Tibial nerve (tissue), 4 donors: Measurements from ENCODE around the gene RCN2.

ENCODE experiments used
- CTCF ChIP-seq, 5 experiments: fragments of 200-600 bp in 3 of 5; fragments of 450-650 bp in 2 of 5; sonication (generic) in 3 of 5; IDR thresholded peaks; one replicate each; pipeline ENCODE4 v1.5.1; 2016 to 2019; ENCODE audit warnings: antibody characterized with exemption in 5 of 5, mild to moderate bottlenecking in 3 of 5, moderate library complexity in 2 of 5
- EP300 ChIP-seq, 2 donors: sonication (generic); formaldehyde crosslinking; IDR thresholded peaks; one replicate each; pipeline ENCODE4 v1.6.1; 2017; ENCODE audit warnings: antibody characterized with exemption in 2 of 2, mild to moderate bottlenecking in 1 of 2
- POLR2A ChIP-seq, 2 donors: fragments of 450-650 bp; IDR thresholded peaks; one replicate each; pipeline ENCODE4 v1.6.1; 2017; ENCODE audit warnings: antibody characterized with exemption in 2 of 2, mild to moderate bottlenecking in 2 of 2, moderate library complexity in 2 of 2

GRCh38 chr15:76994496-76994895, 62.9 kb downstream of the RCN2 start:
- TF ChIP-seq POLR2A (IDR thresholded peaks at IDR 0.05), result no peak
- TF ChIP-seq CTCF (IDR thresholded peaks at IDR 0.05), result no peak
- TF ChIP-seq EP300 (IDR thresholded peaks at IDR 0.05), result no peak
